GM20431 (cell line): ENCODE data around the gene PCED1B.

Experiments used
- in situ Hi-C: fragments of 300-500 bp; cut with MseI, MboI; formaldehyde crosslinking; loops from one replicate; pipeline ENCODE4 v1.15.0; 2020; ENCODE audit warnings: low sequenced_read_pairs; ENCODE audit not compliant: unreplicated experiment

Gene PCED1B

GRCh38 chr12:47264951-47265350, 185.5 kb downstream of the PCED1B start:
- in situ Hi-C loops, result no loop called here

GRCh38 chr12:47265391-47265790, 186.0 kb downstream of the PCED1B start:
- in situ Hi-C loops, result no loop called here

DNA sequence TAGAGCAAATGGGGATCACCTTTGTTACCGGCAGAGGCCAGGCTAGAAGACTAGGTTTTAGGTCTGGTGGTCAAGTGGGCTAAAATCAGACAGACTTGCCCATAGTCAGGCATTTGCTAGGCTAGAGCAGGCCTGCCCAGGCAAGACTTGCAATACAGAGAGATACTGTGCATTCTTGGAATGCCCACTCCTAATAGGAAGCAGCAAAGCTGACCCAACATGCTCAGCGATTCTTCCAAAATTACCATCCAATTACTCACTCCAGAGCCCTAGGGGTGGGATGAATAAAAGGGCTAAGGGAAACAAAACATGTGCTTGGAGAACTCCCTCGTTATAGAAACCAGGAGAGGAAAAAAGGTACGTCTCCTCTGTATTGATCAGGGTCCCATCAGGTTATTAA, 188.2 kb downstream of the PCED1B start:
- in situ Hi-C loops, result no loop called here

- in situ Hi-C loops, result no loop called here
Observed at GRCh38 chr12:47268501-47269454, 189.4 kb downstream of the PCED1B start.

DNA sequence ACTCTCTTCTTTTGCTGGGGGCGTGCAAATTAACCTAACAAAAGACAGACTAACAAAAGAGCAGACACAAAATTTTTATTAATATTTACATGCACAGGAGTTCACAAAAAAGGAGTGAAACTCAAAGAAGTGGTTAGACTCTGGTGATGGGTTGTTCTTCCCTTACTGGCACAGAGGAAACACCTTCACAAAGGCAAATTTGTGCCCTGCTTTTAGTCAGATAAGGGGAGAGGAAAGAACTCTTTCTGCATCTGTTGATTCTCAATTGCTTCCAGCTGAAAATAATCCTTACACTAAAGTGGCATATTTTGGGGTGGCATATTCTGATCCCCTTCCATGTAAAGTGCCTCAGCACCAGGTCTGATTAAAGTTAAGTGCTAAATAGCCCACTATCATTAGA, 190.5 kb downstream of the PCED1B start:
- in situ Hi-C loops, result no loop called here

- in situ Hi-C loops, result no loop called here
Observed at GRCh38 chr12:47270782-47271664, 191.6 kb downstream of the PCED1B start.

GRCh38 chr12:47271800-47272239, 192.4 kb downstream of the PCED1B start:
- in situ Hi-C loops, result no loop called here

GRCh38 chr12:47272412-47273190, 193.2 kb downstream of the PCED1B start:
- in situ Hi-C loops, result no loop called here

- in situ Hi-C loops, result no loop called here
Observed at GRCh38 chr12:47273191-47273626, 193.8 kb downstream of the PCED1B start.

DNA sequence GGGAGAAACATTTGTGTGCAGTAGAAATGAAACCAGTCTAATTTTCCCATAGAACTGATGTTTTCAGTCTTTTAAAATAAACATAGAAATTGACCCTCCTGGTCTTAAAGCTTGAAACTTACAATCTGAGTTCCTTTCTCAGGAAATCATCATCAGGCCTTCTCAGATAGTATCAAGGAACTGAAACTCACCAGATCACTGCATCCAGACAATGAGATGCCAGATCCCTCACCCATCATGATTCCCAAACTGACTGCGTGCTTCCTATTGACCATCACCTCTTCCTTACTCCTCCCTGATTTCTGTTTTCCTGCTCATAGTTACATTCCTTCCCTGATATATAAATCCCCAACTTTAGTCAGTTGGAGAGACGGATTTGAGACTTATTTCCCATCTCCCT, 195.3 kb downstream of the PCED1B start:
- in situ Hi-C loops, result loop anchor here (25.0 kb wide), 1 partner anchor 187 kb away; the partner anchor contains the start of genes AMIGO2 and PCED1B

GRCh38 chr12:47276253-47276620, 196.8 kb downstream of the PCED1B start:
- in situ Hi-C loops, result loop anchor here (25.0 kb wide), 1 partner anchor 189 kb away; the partner anchor contains the start of genes AMIGO2 and PCED1B

- in situ Hi-C loops, result loop anchor here (25.0 kb wide), 1 partner anchor 189 kb away; the partner anchor contains the start of genes AMIGO2 and PCED1B
Observed at GRCh38 chr12:47276621-47277309, 197.3 kb downstream of the PCED1B start.

- in situ Hi-C loops, result loop anchor here (25.0 kb wide), 1 partner anchor 191 kb away; the partner anchor contains the start of genes AMIGO2 and PCED1B
Observed at GRCh38 chr12:47277972-47278448, 198.6 kb downstream of the PCED1B start.

GRCh38 chr12:47279758-47280157, 200.3 kb downstream of the PCED1B start:
- in situ Hi-C loops, result loop anchor here (25.0 kb wide), 1 partner anchor 192 kb away; the partner anchor contains the start of genes AMIGO2 and PCED1B

DNA sequence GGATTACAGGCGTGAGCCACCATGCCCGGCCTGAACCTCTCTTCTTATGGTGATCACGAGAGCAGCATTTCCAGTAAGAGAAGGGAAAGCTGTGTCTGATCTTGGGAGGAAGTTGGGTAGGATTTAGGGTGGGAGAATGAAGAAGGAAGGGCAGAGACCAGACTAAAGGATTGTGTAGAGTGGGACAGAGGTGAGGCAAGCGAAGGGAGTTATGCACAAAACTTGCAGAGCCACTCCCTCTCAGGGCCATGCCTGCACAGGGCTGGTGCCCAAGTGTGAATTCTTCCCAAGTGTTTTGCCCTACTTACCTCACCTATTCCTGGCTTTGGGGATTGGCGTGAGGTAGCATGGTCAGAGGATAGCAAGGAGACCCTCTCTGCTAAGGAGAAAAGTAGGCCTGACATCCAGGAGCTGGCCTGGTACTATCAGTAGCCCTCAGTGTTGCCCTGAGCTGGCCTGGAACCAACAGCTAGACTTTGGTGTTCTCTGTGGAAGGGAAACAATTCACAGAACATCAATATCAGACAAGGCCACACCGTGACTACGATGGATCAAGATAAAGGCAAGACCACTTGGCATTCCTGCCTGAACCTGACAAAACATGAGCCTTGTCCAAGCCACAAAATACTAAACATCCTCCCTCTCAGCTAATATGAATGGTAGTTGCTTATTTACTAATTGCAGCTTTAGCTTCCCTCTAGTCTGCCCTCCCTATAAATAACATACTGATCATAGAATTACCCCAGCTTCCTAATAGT, 201.3 kb downstream of the PCED1B start:
- in situ Hi-C loops, result loop anchor here (25.0 kb wide), 1 partner anchor 193 kb away; the partner anchor contains the start of genes AMIGO2 and PCED1B

- in situ Hi-C loops, result loop anchor here (25.0 kb wide), 1 partner anchor 194 kb away; the partner anchor contains the start of genes AMIGO2 and PCED1B
Observed at GRCh38 chr12:47281667-47282171, 202.3 kb downstream of the PCED1B start.

- in situ Hi-C loops, result loop anchor here (25.0 kb wide), 1 partner anchor 195 kb away; the partner anchor contains the start of genes AMIGO2 and PCED1B
Observed at GRCh38 chr12:47282206-47282605, 202.8 kb downstream of the PCED1B start.
